Body of pancreas (tissue), 4 donors: ENCODE data around the gene UBR3.

Experiments
- CTCF ChIP-seq, 7 experiments: fragments of 450-650 bp in 4 of 7; fragments of 200-600 bp in 3 of 7; sonication (generic) in 3 of 7; IDR thresholded peaks; one replicate each; pipeline ENCODE4 v1.5.1; 2016 to 2019; ENCODE audit warnings: antibody characterized with exemption in 7 of 7
- POLR2A ChIP-seq, 3 donors: fragments of 450-650 bp; IDR thresholded peaks; one replicate each; pipeline ENCODE4 v1.6.1; 2016; ENCODE audit warnings: antibody characterized with exemption in 3 of 3, mild to moderate bottlenecking in 2 of 3

GRCh38 chr2:169823996-169824372 is 3.3 kb upstream of the UBR3 start:
- TF ChIP-seq CTCF (IDR thresholded peaks at IDR 0.05) (no peak), POLR2A (IDR thresholded peaks at IDR 0.05) (no peak)
